ENCODE results near the gene TNPO3.
"Not testable (repeated sequence)": the region's sequence is repeated elsewhere in the genome, so short reads cannot be mapped to it uniquely, and the experiment has no call there.

Gene TNPO3

GRCh38 chr7:128954830-128955802 is 99.8 kb downstream of the TNPO3 start:
- no peak for DNase-seq

DNA sequence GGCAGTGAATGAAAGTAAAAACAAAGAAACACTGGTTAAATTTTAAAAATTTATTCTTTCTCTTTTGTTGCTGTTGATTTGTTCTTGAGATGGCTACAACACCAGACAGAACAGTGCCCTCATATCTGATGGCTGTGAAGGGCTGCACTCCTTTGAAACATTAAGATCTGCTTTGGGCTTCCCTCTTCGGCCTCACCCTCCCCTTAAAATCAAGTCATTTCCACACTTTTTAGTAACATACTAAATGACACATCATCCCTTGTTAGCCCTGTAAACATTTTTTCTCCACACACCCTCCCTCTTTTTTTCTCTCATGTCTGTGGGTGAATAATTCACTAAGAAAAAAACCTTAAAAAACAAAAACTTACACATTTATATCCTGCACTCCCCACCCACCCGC is 100.8 kb downstream of the TNPO3 start:
- DNase-seq, result no peak

- no peak for DNase-seq
Observed at GRCh38 chr7:128951296-128951695, 103.6 kb downstream of the TNPO3 start.

GRCh38 chr7:128948976-128949760 is 105.7 kb downstream of the TNPO3 start:
- DNase-seq, result no peak

DNA sequence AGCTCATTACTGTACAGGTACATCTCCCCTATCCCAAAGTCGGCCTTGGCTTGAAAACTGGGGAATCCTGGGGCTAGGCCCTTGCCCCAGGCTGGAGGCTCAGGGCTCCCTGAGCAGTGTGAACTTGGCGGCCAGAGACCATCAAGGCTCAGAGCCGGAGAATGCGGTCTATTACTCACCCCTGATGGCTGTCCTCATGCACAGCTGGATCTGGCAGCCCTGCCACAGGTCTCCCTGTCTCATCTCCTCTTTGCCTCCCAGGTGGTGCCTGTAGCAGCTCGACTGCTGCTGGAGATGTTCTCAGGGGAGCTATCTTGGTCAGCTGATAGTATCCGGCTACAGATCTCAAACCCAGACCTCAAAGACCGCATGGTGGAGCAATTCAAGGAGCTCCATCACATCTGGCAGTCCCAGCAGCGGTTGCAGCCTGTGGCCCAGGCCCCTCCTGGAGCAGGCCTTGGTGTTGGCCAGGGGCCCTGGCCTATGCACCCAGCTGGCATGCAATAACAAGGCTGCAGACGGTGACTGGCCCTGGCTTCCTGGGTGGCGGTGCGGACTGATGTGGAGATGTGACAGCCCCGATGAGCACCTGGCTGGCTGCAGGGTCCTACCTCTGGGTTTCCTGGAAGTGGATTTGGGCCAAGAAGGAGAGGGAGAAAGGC is 106.5 kb downstream of the TNPO3 start:
- no peak for DNase-seq

DNA sequence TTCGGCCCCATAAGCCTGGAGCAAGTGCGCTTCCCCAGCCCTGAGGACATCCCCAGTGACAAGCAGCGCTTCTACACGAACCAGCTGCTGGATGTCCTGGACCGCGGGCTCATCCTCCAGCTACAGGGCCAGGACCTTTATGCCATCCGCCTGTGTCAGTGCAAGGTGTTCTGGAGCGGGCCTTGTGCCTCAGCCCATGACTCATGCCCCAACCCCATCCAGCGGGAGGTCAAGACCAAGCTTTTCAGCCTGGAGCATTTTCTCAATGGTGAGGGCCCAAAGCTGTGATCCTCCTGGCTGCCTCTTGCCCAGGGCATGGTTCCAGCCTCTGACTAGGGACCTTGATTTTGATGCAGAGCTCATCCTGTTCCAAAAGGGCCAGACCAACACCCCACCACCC is 107.1 kb downstream of the TNPO3 start:
- DNase-seq, result no peak

DNA sequence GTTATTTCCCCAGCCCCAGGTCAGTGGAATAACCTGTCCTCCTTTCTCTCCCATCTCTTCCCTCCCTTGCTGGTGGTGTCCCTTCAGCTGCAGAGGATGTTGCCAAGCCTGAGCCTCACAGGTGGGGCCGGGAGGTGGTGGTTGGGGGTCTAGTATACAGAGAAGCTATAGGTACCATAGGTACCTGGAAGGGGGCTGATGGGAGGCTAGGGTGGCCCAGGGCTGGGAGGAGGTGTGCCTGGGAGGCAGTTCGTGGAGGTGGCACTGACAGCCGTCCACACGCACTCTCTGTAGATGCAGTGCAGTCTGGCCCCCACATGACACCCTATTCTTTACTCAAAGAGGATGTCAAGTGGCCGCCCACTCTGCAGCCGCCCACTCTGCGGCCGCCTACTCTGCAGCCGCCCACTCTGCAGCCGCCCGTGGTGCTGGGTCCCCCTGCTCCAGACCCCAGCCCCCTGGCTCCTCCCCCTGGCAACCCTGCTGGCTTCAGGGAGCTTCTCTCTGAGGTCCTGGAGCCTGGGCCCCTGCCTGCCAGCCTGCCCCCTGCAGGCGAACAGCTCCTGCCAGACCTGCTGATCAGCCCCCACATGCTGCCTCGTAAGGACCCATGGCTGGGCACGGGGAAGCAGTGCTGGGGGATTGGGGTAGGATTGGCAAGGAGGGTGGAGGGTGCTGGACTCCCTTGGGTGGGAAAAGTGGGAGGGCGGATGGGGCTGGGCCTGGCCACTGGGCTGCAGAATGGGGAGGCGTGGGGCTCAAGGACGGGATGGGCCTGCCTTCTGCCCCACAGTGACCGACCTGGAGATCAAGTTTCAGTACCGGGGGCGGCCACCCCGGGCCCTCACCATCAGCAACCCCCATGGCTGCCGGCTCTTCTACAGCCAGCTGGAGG is 107.7 kb downstream of the TNPO3 start:
- DNase-seq, result no peak

DNA sequence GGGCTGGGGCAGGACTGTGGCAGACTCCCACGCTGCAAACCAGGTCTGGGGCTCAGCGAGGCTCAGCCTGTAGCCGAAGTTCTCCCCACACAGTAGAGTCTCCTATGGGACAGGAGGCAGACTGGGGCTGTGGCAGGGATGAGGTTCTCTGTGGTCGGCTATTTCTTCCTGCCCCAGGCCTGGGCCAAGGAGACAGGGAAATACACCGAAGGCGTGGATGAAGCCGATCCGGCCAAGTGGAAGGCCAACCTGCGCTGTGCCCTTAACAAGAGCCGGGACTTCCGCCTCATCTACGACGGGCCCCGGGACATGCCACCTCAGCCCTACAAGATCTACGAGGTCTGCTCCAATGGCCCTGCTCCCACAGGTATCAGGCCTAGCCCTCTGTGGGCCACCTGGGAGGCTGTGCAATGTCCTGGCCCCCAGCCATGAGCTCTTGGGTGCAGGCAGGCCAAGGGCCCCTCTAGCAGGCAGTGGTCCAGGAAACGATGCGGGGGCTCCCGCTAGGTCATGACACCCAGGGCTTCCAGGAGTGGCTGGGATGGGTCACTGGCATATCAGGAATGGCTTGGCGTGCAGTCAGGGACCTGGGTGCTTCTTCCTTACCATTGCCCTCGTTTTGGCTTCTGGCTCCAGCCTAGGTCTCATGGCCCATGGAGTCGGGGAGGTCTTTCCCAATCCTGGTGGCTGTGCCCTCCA is 109.1 kb downstream of the TNPO3 start:
- DNase-seq, result no peak

DNA sequence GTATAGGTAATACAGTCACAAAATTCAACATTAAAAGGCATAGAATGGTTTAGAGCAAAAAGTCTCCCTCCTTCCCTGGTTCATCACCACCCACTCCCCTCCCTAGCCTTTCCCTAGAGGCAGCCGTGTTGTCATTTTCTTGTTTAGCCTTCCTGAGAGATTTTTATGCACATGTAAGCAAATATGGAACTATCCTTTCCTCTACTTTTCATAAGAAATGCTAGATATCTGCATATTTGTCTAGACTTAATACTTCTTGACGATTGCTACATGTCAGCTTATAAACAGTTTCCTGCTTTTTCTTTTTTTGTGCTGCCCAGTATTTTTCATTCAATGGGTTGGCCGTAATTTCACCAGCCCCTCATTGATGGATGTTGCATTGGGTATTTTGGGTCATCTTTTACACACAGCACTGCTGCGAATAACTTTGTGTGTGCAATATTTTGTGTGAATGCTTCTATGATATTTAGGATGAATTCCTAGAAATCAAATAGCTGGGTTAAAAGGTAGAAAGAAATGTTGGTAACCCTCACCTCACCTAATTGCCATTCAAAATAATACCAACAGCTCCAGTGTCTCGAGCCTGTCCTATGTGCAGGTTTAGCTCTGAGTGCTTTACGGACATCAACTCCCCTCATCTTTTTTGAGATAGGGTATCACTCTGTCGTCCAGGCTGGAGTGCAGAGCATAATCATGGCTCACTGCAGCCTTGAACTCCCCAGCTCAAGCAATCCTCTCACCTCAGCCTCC is 110.2 kb downstream of the TNPO3 start:
- no peak for DNase-seq

GRCh38 chr7:128943251-128943650 is 111.7 kb downstream of the TNPO3 start:
- not testable (repeated sequence) for DNase-seq

GRCh38 chr7:128941946-128942526 is 112.9 kb downstream of the TNPO3 start:
- no peak for DNase-seq

GRCh38 chr7:128941323-128941890 is 113.5 kb downstream of the TNPO3 start:
- no peak for DNase-seq

DNA sequence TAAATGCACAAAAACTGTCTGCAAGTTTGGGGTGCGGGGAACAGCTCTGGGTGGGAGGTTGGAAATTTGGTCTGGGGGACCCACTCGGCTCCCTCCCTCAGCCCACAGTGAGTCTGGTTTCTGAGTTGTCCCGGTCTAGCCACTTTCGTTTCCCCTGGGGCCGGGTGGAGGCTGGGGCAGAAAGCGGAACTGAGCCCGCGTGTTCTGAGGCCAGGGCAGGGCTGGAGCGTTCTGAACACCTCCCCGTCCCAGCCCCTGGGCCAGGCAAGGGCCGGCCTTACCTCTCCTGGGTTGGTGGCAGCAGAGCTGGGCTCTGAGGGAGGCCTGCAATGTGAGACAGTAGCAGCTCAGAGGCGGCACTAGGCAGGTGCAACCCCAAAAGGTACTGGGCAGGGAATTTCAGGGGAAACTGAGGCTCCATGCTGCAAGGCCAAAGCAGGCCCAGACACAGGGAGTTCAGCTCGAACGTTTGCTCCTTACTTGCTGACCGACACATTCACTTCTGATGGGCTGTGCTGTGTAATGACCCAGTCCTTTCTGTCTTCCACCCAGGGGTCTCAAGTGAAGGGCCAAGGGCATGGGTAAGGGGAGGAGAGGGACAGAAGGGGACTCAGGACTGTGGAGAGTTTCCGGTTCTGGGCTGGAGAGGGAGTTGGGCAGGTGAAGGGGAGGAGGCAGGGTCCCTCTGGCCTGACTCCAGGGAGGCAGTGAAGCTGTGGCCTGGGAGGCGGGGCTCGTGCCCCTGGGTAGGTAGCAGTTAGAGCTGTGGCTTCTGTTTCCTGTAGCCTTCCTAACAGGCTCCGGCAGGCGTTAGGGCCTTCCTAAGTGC is 114.2 kb downstream of the TNPO3 start:
- no peak for DNase-seq

DNA sequence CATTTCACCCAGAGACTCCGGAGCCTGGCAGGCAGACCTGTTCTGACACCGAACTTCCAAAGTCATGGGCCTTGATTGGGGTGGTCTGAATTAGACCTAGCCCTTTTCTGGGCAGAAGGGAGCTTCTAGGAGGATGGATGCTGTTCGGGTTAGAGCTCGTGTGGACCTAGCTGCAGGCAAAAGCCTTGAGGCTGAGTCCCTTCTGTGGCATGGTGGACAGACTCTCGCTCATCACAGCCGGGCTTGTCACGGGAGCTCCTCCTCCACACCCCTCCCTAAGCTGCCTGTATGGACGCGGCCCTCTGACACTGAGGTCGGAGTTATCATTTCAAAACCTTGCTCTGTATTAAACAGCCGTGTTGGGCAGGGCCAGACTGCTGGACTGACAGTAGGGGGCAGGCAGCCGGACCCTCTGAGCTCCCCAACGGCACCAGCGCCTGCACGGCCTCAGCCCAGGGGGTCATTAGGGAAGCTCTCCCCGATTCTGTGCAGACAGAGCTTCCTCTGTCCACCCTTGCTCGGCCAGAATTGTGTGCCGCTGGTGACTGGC is 115.0 kb downstream of the TNPO3 start:
- DNase-seq, result no peak

- DNase-seq, result no peak
Observed at GRCh38 chr7:128939075-128939860, 115.6 kb downstream of the TNPO3 start.

- DNase-seq, result no peak
Observed at GRCh38 chr7:128938544-128939074, 116.3 kb downstream of the TNPO3 start.

GRCh38 chr7:128937647-128938543 is 117.0 kb downstream of the TNPO3 start, which contains the start of gene IRF5:
Gene IRF5, plus strand, starts transcription at chr7:128937927. Its CDS starts 4,155 bp downstream, at chr7:128942082.
- no peak for DNase-seq

All from activated CD4-positive, alpha-beta T cell treated with anti-CD3 and anti-CD28 coated beads for 1 hour (primary cell).